Measurements from ENCODE around the gene RHOT2. TPM values are rescaled to one million over a fixed set of nuclear protein-coding genes. Genes with fewer than 3 reads are reported as not detected.

The RHOT2 gene
- total and polyA plus RNA-seq, 9 of the 15 experiments (the other 6 are each of a cell fraction or from before 2014, with no cell fraction given): 5.0 to 373 (median 112) TPM

DNA sequence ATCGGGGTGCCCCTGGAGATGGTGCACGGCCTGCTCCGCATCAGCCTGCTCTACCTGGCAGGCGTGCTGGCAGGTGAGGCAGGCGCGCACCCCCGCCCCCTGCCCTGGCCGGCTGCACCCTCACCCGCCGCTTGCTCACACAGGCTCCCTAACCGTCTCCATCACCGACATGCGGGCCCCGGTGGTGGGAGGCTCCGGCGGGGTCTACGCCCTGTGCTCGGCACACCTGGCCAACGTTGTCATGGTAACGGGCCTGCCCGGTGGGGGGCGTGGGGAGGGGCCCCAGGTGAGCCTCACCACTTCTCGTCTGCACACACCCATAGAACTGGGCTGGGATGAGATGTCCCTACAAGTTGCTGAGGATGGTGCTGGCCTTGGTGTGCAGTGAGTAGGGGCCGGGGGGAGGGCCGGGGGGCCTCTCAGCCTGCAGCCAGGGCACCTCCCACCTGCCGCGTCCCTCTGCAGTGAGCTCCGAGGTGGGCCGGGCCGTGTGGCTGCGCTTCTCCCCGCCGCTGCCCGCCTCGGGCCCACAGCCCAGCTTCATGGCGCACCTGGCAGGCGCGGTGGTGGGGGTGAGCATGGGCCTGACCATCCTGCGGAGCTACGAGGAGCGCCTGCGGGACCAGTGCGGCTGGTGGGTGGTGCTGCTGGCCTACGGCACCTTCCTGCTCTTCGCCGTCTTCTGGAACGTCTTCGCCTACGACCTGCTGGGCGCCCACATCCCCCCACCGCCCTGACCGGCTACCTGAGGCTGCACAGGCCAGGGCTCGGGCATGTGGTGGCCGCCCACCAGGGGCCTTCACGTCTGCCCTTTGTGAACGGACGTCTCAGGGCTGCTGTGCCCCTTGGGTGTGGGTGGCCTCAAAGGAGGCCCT is 9.6 kb downstream of the RHOT2 start:
- no TSS peak for BruUV-seq (replicated peaks)
- ChIA-PET CTCF (ENCODE audit: low intra/inter-chr PET ratio) (no interaction called here), POLR2A (interaction anchor here (0.6 to 1.5 kb wide), 3 partner anchors 10 to 402 kb away, joined by 3 read pairs; no protein-coding TSS in a partner anchor)
- TF ChIP-seq ZNF740 (CRISPR knock-in tag; IDR thresholded peaks at IDR 0.05) (0 out of 2 replicates have a peak, but pooled peaks have one; percentile 48), ZNF740 (tag; IDR thresholded peaks at IDR 0.05) (no peak), ZNF3 (CRISPR knock-in tag; IDR thresholded peaks at IDR 0.05) (no peak), ASH1L (IDR thresholded peaks at IDR 0.05; ENCODE audit: borderline replicate concordance, low read depth, partially characterized antibody) (no peak), ZHX1 (conservative IDR thresholded peaks at IDR 0.05; ENCODE audit: low read length) (no peak), HNRNPL (IDR thresholded peaks at IDR 0.05; ENCODE audit: low read depth, low read length) (no peak), FOXJ2 (tag; IDR thresholded peaks at IDR 0.05) (no peak), TGIF2 (CRISPR knock-in tag; IDR thresholded peaks at IDR 0.05) (peak; percentile 23; the same call in 1 of the 2 replicates), KLF10 (CRISPR knock-in tag; IDR thresholded peaks at IDR 0.05) (no peak), RFX1 (IDR thresholded peaks at IDR 0.05) (peak; percentile 85), RBFOX2 (IDR thresholded peaks at IDR 0.05; ENCODE audit: low read depth, low read length) (peak; percentile 0; the same call in 1 of the 2 replicates), MYBL2 (IDR thresholded peaks at IDR 0.05; ENCODE audit: low read depth) (no peak), MYBL2 (CRISPR knock-in tag; IDR thresholded peaks at IDR 0.05; ENCODE audit: borderline replicate concordance) (no peak), MEIS2 (IDR thresholded peaks at IDR 0.05; ENCODE audit: partially characterized antibody) (no peak), RFX5 (IDR thresholded peaks at IDR 0.05; ENCODE audit: low read depth, low read length) (no peak), PCBP1 (IDR thresholded peaks at IDR 0.05; ENCODE audit: low read depth, low read length, poor library complexity, severe bottlenecking) (peak; percentile 63), CREB5 (CRISPR knock-in tag; IDR thresholded peaks at IDR 0.05) (no peak)
- Histone ChIP-seq H3K9ac (ENCODE audit: insufficient read depth in 1 of 2, low read depth in 2 of 2, low read length in 2 of 2) (peak overlapping the region in 1 of 2 experiments; percentile 53; a peak in 2 of 4 replicates), H3K79me2 (ENCODE audit: control insufficient read depth, insufficient read depth, low read length) (peaks cover 29% of the 10 kb centered on the region), H3K36me3 (ENCODE audit: control insufficient read depth, insufficient read depth, low read length) (peaks cover 43% of the 10 kb centered on the region), H2AFZ (ENCODE audit: low read depth, low read length) (no peak overlapping the region), H3K4me2 (ENCODE audit: insufficient read depth, low read length) (no peak overlapping the region), H3K9me1 (ENCODE audit: control insufficient read depth, insufficient read depth, low read length) (peaks cover 9% of the 10 kb centered on the region), H4K20me1 (replicated peaks; ENCODE audit: control insufficient read depth, insufficient read depth, low read length) (peaks cover 18% of the 10 kb centered on the region), H3K4me3 (no peak overlapping the region), H3K27me3 (ENCODE audit: control insufficient read depth in 2 of 2, insufficient read depth in 2 of 2, low read length in 2 of 2) (no peaks in the 10 kb centered on the region), H3K9me3 (replicated peaks; ENCODE audit: control insufficient read depth, insufficient read depth, low read depth, low read length) (no peaks in the 10 kb centered on the region), H3K4me1 (replicated peaks in 1 of 2; ENCODE audit: control insufficient read depth in 2 of 2, insufficient read depth in 2 of 2, low read length in 2 of 2) (peaks cover 36 to 98% of the 10 kb centered on the region in 2 experiments), H3K27ac (ENCODE audit: extremely low read depth, low read depth, low read length) (no peak overlapping the region)
- ATAC-seq (no peak), FAIRE-seq (no peak), DNase-seq (ENCODE audit: extremely low read depth in 1 of 4, low spot score in 3 of 4) (no peak)
- intact Hi-C loops (cut with micrococcal nuclease) (loop anchor here (5.0 kb wide), 1 partner anchor 40 kb away; the partner anchor contains the start of gene METTL26), in situ Hi-C loops (cut with MboI) (loop anchor here (10.0 kb wide), 1 partner anchor 283 kb away; the partner anchor contains the start of gene NME4)
- 85% methylated on average over 51 of the region's 57 CpGs for WGBS (ENCODE audit: insufficient coverage, low coverage, missing lambda C conversion rate)

Measured in K562 (cell line).